NOMO-1 treated with dmso at 0.1 percent for 144 hours (cell line): Measurements from ENCODE around the gene UBE2D1.
"Not testable (repeated sequence)": the region's sequence is repeated elsewhere in the genome, so short reads cannot be mapped to it uniquely, and the experiment has no call there.

Experiments used
- DNase-seq: peaks from one replicate; lab custom pipeline; 2025; ENCODE audit not compliant: unreplicated experiment; lab: John Stamatoyannopoulos, UW

Gene UBE2D1

GRCh38 chr10:58373442-58373827 lies 38.6 kb downstream of the UBE2D1 start:
- no peak for DNase-seq

GRCh38 chr10:58382489-58382995 lies 47.7 kb downstream of the UBE2D1 start:
- no peak for DNase-seq

GRCh38 chr10:58384095-58384494 lies 49.3 kb downstream of the UBE2D1 start:
- peak; percentile 67 for DNase-seq

- DNase-seq: no peak
Measured at GRCh38 chr10:58384544-58384998, 49.8 kb downstream of the UBE2D1 start.

- DNase-seq: peak; percentile 87
Measured at GRCh38 chr10:58384999-58385783, 50.4 kb downstream of the UBE2D1 start, which contains the start of gene TFAM. Gene TFAM (plus strand): TSS chr10:58385410. CDS start chr10:58385548, 138 bp downstream.

GRCh38 chr10:58385784-58386112 lies 50.9 kb downstream of the UBE2D1 start:
- DNase-seq: no peak

- no peak for DNase-seq
Measured at GRCh38 chr10:58389024-58389423, 54.2 kb downstream of the UBE2D1 start.

GRCh38 chr10:58393317-58393716 lies 58.5 kb downstream of the UBE2D1 start:
- no peak for DNase-seq

- DNase-seq: no peak
Measured at GRCh38 chr10:58394471-58394870, 59.7 kb downstream of the UBE2D1 start.

GRCh38 chr10:58396057-58396456 lies 61.3 kb downstream of the UBE2D1 start:
- no peak for DNase-seq

- DNase-seq: no peak
Measured at GRCh38 chr10:58397830-58398229, 63.0 kb downstream of the UBE2D1 start.

- DNase-seq: no peak
Measured at GRCh38 chr10:58399410-58399809, 64.6 kb downstream of the UBE2D1 start.

- DNase-seq: no peak
Measured at GRCh38 chr10:58400609-58401008, 65.8 kb downstream of the UBE2D1 start.

GRCh38 chr10:58404001-58404400 lies 69.2 kb downstream of the UBE2D1 start:
- no peak for DNase-seq

- no peak for DNase-seq
Measured at GRCh38 chr10:58409956-58410610, 75.3 kb downstream of the UBE2D1 start.

- DNase-seq: no peak
Measured at GRCh38 chr10:58412502-58412961, 77.7 kb downstream of the UBE2D1 start.

- DNase-seq: no peak
Measured at GRCh38 chr10:58414270-58415041, 79.7 kb downstream of the UBE2D1 start.

GRCh38 chr10:58415757-58416156 lies 81.0 kb downstream of the UBE2D1 start:
- DNase-seq: no peak

GRCh38 chr10:58417902-58418301 lies 83.1 kb downstream of the UBE2D1 start:
- DNase-seq: not testable (repeated sequence)
